ENCODE measurements around the gene CASQ1. TPM values are rescaled to one million over a fixed set of nuclear protein-coding genes. Genes with fewer than 3 reads are reported as not detected.

Gene CASQ1
- total RNA-seq = under 0.01 TPM in 1 of 2 replicates, not detected in the other

GRCh38 chr1:160189649-160190625 lies at the start of gene CASQ1:
Gene CASQ1 (plus strand): TSS chr1:160190575. CDS start chr1:160190752, 177 bp downstream.

GRCh38 chr1:160151303-160151702 lies 39.1 kb upstream of the CASQ1 start, which contains the start of gene ATP1A4:
Gene ATP1A4 (plus strand): TSS chr1:160151603. CDS start chr1:160152041, 438 bp downstream.

GRCh38 chr1:160205242-160206035 lies 15.1 kb downstream of the CASQ1 start, which contains the start of gene PEA15:
Gene PEA15 (plus strand): TSS chr1:160205384. CDS start chr1:160211545, 6,161 bp downstream.

Other genes with a start within 250 kb of the CASQ1 start
- not detected in 2 replicates for gene IGSF9, start 245.0 kb upstream of the CASQ1 start, total RNA-seq
- gene SLAMF9, start 236.3 kb upstream of the CASQ1 start, total RNA-seq = 0.28 TPM in 1 of 2 replicates, not detected in the other
- gene PIGM, start 158.6 kb upstream of the CASQ1 start, total RNA-seq = 3.4 and 4.8 TPM in 2 replicates
- gene KCNJ10, start 120.4 kb upstream of the CASQ1 start, total RNA-seq = not detected in 2 replicates
- under 0.01 TPM in 1 of 2 replicates, not detected in the other for gene KCNJ9, start 109.0 kb upstream of the CASQ1 start, total RNA-seq
- 14.8 and 35.8 TPM in 2 replicates for gene IGSF8, start 92.0 kb upstream of the CASQ1 start, total RNA-seq
- gene ATP1A2, start 74.8 kb upstream of the CASQ1 start, total RNA-seq = 0.28 TPM in 1 of 2 replicates, not detected in the other
- gene ATP1A4, start 39.0 kb upstream of the CASQ1 start, total RNA-seq = under 0.01 TPM in 1 of 2 replicates, not detected in the other
- 84.5 and 100 TPM in 2 replicates for gene PEA15, start 14.8 kb downstream of the CASQ1 start, total RNA-seq
- gene DCAF8, start 72.0 kb downstream of the CASQ1 start, total RNA-seq = 66.3 and 69.3 TPM in 2 replicates
- 33.0 and 56.1 TPM in 2 replicates for gene PEX19, start 94.6 kb downstream of the CASQ1 start, total RNA-seq
- gene COPA, start 152.7 kb downstream of the CASQ1 start, total RNA-seq = 333 and 382 TPM in 2 replicates
- 75.0 and 217 TPM in 2 replicates for gene NCSTN, start 152.8 kb downstream of the CASQ1 start, total RNA-seq
- under 0.01 TPM in 1 of 2 replicates, not detected in the other for gene NHLH1, start 176.5 kb downstream of the CASQ1 start, total RNA-seq
- 0.28 and 0.38 TPM in 2 replicates for gene VANGL2, start 210.0 kb downstream of the CASQ1 start, total RNA-seq

Data from regular cardiac myocyte (primary cell).